ENCODE data around the gene SURF1. TPM values are rescaled to one million over a fixed set of nuclear protein-coding genes. Genes with fewer than 3 reads are reported as not detected.
A peak's percentile ranks its signal among the peaks of the same experiment; 100 is the strongest.

The SURF1 gene
- total and polyA plus RNA-seq, 9 of the 15 experiments (the other 6 are each of a cell fraction or from before 2014, with no cell fraction given): 16.1 to 31.3 (median 20.9) TPM

- BruUV-seq (replicated peaks): no TSS peak
- FAIRE-seq (no peak), ATAC-seq (no peak), DNase-seq (ENCODE audit: extremely low read depth in 1 of 4, low spot score in 3 of 4) (no peak)
- ChIA-PET CTCF (ENCODE audit: low intra/inter-chr PET ratio) (no interaction called here), POLR2A (interaction anchor here (0.6 to 8.5 kb wide), 5 partner anchors 12 to 277 kb away, joined by 3 to 109 read pairs (median 3); partner anchors contain the start of genes SURF1 and SURF2)
- Histone ChIP-seq H3K27me3 (ENCODE audit: control insufficient read depth in 2 of 2, insufficient read depth in 2 of 2, low read length in 2 of 2) (no peaks in the 10 kb centered on the region), H2AFZ (ENCODE audit: low read depth, low read length) (no peak overlapping the region), H3K27ac (ENCODE audit: extremely low read depth, low read depth, low read length) (no peak overlapping the region), H3K4me2 (ENCODE audit: insufficient read depth, low read length) (no peak overlapping the region), H3K9me1 (ENCODE audit: control insufficient read depth, insufficient read depth, low read length) (peaks cover 34% of the 10 kb centered on the region), H3K9me3 (replicated peaks; ENCODE audit: control insufficient read depth, insufficient read depth, low read depth, low read length) (no peaks in the 10 kb centered on the region), H3K36me3 (ENCODE audit: control insufficient read depth, insufficient read depth, low read length) (peaks cover 96% of the 10 kb centered on the region), H3K4me1 (replicated peaks in 1 of 2; ENCODE audit: control insufficient read depth in 2 of 2, insufficient read depth in 2 of 2, low read length in 2 of 2) (peaks cover 32% of the 10 kb centered on the region in 2 experiments; a peak in 4 of 5 replicates), H3K79me2 (ENCODE audit: control insufficient read depth, insufficient read depth, low read length) (peaks cover 82% of the 10 kb centered on the region), H3K9ac (ENCODE audit: insufficient read depth in 1 of 2, low read depth in 2 of 2, low read length in 2 of 2) (peak overlapping the region in 1 of 2 experiments; percentile 33; a peak in 2 of 4 replicates), H3K4me3 (no peak overlapping the region), H4K20me1 (replicated peaks; ENCODE audit: control insufficient read depth, insufficient read depth, low read length) (peaks cover 68% of the 10 kb centered on the region)
- 88% methylated on average over 6 of the region's 6 CpGs for WGBS (ENCODE audit: insufficient coverage, low coverage, missing lambda C conversion rate)
- in situ Hi-C loops (cut with MboI) (no loop called here), intact Hi-C loops (cut with micrococcal nuclease) (no loop called here)
- TF ChIP-seq ZNF436 (CRISPR knock-in tag; IDR thresholded peaks at IDR 0.05) (no peak), CEBPB (tag; IDR thresholded peaks at IDR 0.05) (0 out of 2 replicates have a peak, but pooled peaks have one; percentile 12)
These were observed 13.1 kb upstream of the SURF1 start for GRCh38 chr9:133369422-133369821.

- no peak overlapping the region for H3K9ac ChIP-seq (ENCODE audit: insufficient read depth in 1 of 2, low read depth in 2 of 2, low read length in 2 of 2)
- FAIRE-seq: no peak
These were observed 12.1 kb upstream of the SURF1 start for GRCh38 chr9:133368249-133368881.

More at GRCh38 chr9:133368249-133368881, 12.1 kb upstream of the SURF1 start:
- Histone ChIP-seq H3K27me3 (ENCODE audit: control insufficient read depth in 2 of 2, insufficient read depth in 2 of 2, low read length in 2 of 2) (no peaks in the 10 kb centered on the region), H3K79me2 (ENCODE audit: control insufficient read depth, insufficient read depth, low read length) (peaks cover 72% of the 10 kb centered on the region), H3K27ac (ENCODE audit: extremely low read depth, low read depth, low read length) (no peak overlapping the region), H3K36me3 (ENCODE audit: control insufficient read depth, insufficient read depth, low read length) (peaks cover 98% of the 10 kb centered on the region), H2AFZ (ENCODE audit: low read depth, low read length) (no peak overlapping the region), H3K4me1 (replicated peaks in 1 of 2; ENCODE audit: control insufficient read depth in 2 of 2, insufficient read depth in 2 of 2, low read length in 2 of 2) (peaks cover 25 to 29% of the 10 kb centered on the region in 2 experiments; a peak in 4 of 5 replicates), H3K9me1 (ENCODE audit: control insufficient read depth, insufficient read depth, low read length) (peaks cover 34% of the 10 kb centered on the region), H4K20me1 (replicated peaks; ENCODE audit: control insufficient read depth, insufficient read depth, low read length) (peaks cover 70% of the 10 kb centered on the region), H3K9me3 (replicated peaks; ENCODE audit: control insufficient read depth, insufficient read depth, low read depth, low read length) (no peaks in the 10 kb centered on the region), H3K4me3 (no peak overlapping the region), H3K4me2 (ENCODE audit: insufficient read depth, low read length) (no peak overlapping the region)
- ATAC-seq: no peak
- no TSS peak for BruUV-seq (replicated peaks)
- TF ChIP-seq, protein P1, sequence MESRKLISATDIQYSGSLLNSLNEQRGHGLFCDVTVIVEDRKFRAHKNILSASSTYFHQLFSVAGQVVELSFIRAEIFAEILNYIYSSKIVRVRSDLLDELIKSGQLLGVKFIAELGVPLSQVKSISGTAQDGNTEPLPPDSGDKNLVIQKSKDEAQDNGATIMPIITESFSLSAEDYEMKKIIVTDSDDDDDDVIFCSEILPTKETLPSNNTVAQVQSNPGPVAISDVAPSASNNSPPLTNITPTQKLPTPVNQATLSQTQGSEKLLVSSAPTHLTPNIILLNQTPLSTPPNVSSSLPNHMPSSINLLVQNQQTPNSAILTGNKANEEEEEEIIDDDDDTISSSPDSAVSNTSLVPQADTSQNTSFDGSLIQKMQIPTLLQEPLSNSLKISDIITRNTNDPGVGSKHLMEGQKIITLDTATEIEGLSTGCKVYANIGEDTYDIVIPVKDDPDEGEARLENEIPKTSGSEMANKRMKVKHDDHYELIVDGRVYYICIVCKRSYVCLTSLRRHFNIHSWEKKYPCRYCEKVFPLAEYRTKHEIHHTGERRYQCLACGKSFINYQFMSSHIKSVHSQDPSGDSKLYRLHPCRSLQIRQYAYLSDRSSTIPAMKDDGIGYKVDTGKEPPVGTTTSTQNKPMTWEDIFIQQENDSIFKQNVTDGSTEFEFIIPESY (CRISPR knock-in tag; IDR thresholded peaks at IDR 0.05): peak; percentile 31; the same call in 1 of the 2 replicates
- no peak for TF ChIP-seq SMARCC2 (IDR thresholded peaks at IDR 0.05; ENCODE audit: low read depth)
- intact Hi-C loops (cut with micrococcal nuclease) (no loop called here), in situ Hi-C loops (cut with MboI) (no loop called here)
- DNase-seq (ENCODE audit: extremely low read depth in 1 of 4, low spot score in 3 of 4): no peak
- POLR2A ChIA-PET: interaction anchor here (0.9 to 8.5 kb wide), 3 partner anchors 8 to 48 kb away, joined by 4 to 109 read pairs (median 4); partner anchors contain the start of genes SURF1 and SURF2
- WGBS (ENCODE audit: insufficient coverage, low coverage, missing lambda C conversion rate): 85% methylated on average over 18 of the region's 18 CpGs
- CTCF ChIA-PET (ENCODE audit: low intra/inter-chr PET ratio): no interaction called here
